GM19239 (cell line): ENCODE results near the gene TMEM106A.
A peak's percentile ranks its signal among the peaks of the same experiment; 100 is the strongest.
"Not testable (repeated sequence)": the region's sequence is repeated elsewhere in the genome, so short reads cannot be mapped to it uniquely, and the experiment has no call there.

Experiments
- DNase-seq: peaks from one replicate; pipeline ENCODE4 v3.0.0; 2011; ENCODE audit warnings: low spot score; ENCODE audit not compliant: insufficient read length
- FAIRE-seq: peaks from 2 replicates; lab custom pipeline; 2011; peaks lifted over from hg19 to GRCh38; lab: Jason Lieb, UNC

TMEM106A gene

GRCh38 chr17:43211480-43212402 is at the start of gene TMEM106A:
TMEM106A (plus strand) TSS chr17:43211875; CDS start chr17:43213042, 1,167 bp downstream.
- peak; percentile 86 for DNase-seq
- FAIRE-seq, result peak; percentile 85

- not testable (repeated sequence) for FAIRE-seq, DNase-seq
Measured at GRCh38 chr17:43165971-43166370, 45.7 kb upstream of the TMEM106A start.

- DNase-seq, result no peak
- no peak for FAIRE-seq
Measured at GRCh38 chr17:43169561-43170139, 42.0 kb upstream of the TMEM106A start.

GRCh38 chr17:43170140-43170765 is 41.4 kb upstream of the TMEM106A start:
- FAIRE-seq (peak; percentile 94), DNase-seq (peak; percentile 86)

GRCh38 chr17:43170766-43171585 is 40.7 kb upstream of the TMEM106A start, which contains the start of gene NBR1:
NBR1 (plus strand) TSS chr17:43171214; CDS start chr17:43175800, 4,586 bp downstream.
- FAIRE-seq (peak; percentile 98), DNase-seq (peak; percentile 75)

- no peak for DNase-seq
- peak; percentile 63 for FAIRE-seq
Measured at GRCh38 chr17:43171586-43172487, 39.8 kb upstream of the TMEM106A start.

- no peak for DNase-seq
- FAIRE-seq, result no peak
Measured at GRCh38 chr17:43175213-43176118, 36.2 kb upstream of the TMEM106A start.

GRCh38 chr17:43176119-43176570 is 35.5 kb upstream of the TMEM106A start:
- FAIRE-seq (no peak), DNase-seq (no peak)

GRCh38 chr17:43183921-43184320 is 27.8 kb upstream of the TMEM106A start:
- FAIRE-seq, result no peak

GRCh38 chr17:43186656-43187055 is 25.0 kb upstream of the TMEM106A start:
- DNase-seq, FAIRE-seq: not testable (repeated sequence)

More at GRCh38 chr17:43183921-43184320, 27.8 kb upstream of the TMEM106A start:
- DNase-seq, result no peak

- DNase-seq (no peak), FAIRE-seq (no peak)
Measured at GRCh38 chr17:43193251-43193650, 18.4 kb upstream of the TMEM106A start.

GRCh38 chr17:43199633-43200032 is 12.0 kb upstream of the TMEM106A start:
- DNase-seq (no peak), FAIRE-seq (no peak)

GRCh38 chr17:43200127-43200526 is 11.5 kb upstream of the TMEM106A start:
- FAIRE-seq (no peak), DNase-seq (no peak)

- not testable (repeated sequence) for FAIRE-seq, DNase-seq
Measured at GRCh38 chr17:43203013-43203412, 8.7 kb upstream of the TMEM106A start.

- FAIRE-seq, result peak; percentile 55
Measured at GRCh38 chr17:43210576-43210975, 1.1 kb upstream of the TMEM106A start.

GRCh38 chr17:43211123-43211479 is 574 bp upstream of the TMEM106A start:
- FAIRE-seq, result no peak
- DNase-seq, result no peak

More at GRCh38 chr17:43210576-43210975, 1.1 kb upstream of the TMEM106A start:
- DNase-seq, result no peak

GRCh38 chr17:43212641-43213490 is 1.2 kb downstream of the TMEM106A start:
- DNase-seq (peak; percentile 15), FAIRE-seq (peak; percentile 89)
